DOHH2 (cell line): Measurements from ENCODE around the gene ZDHHC1.

Experiments
- CTCF ChIP-seq: fragments of 200-600 bp; sonication (generic); IDR thresholded peaks from one replicate; pipeline ENCODE4 v1.5.1; 2014; ENCODE audit warnings: antibody characterized with exemption, mild to moderate bottlenecking, low read depth, low read length; ENCODE audit not compliant: poor library complexity, severe bottlenecking
- EZH2phosphoT487 ChIP-seq: fragments of 200-600 bp; sonication (generic); IDR thresholded peaks from 2 replicates; pipeline ENCODE4 v1.6.1; 2017; ENCODE audit warnings: borderline replicate concordance, mild to moderate bottlenecking, antibody characterized with exemption, low read length, moderate library complexity, mixed read lengths

- no peak for TF ChIP-seq CTCF
- TF ChIP-seq EZH2phosphoT487: no peak
These were observed 25.6 kb upstream of the ZDHHC1 start for GRCh38 chr16:67441907-67442306.
